MCF 10A (cell line): ENCODE results near the gene DTX1. TPM values are rescaled to one million over a fixed set of nuclear protein-coding genes. Genes with fewer than 3 reads are reported as not detected.

Experiments used
- BruUV-seq: library from RNA; stranded (reverse); fragments of 400-500 nt; replicated peaks from 2 replicates; lab custom pipeline; 2021; lab: Mats Ljungman, UMichigan
- CTCF ChIA-PET: fragments of 300-600 bp; sonication (Branson Sonifier 250); formaldehyde crosslinking; extraction: SDS; loops from one replicate; lab custom pipeline; 2021; ENCODE audit warnings: antibody characterized with exemption, inconsistent platforms; lab: Yijun Ruan, JAX
- POLR2A ChIA-PET: fragments of 300-600, 350-650 bp; sonication (Branson Sonifier 250); formaldehyde crosslinking; extraction: SDS; loops from one replicate; lab custom pipeline; 2020; ENCODE audit warnings: antibody characterized with exemption, inconsistent platforms; lab: Yijun Ruan, JAX
- DNase-seq: peaks from one replicate; pipeline ENCODE4 v3.0.0-alpha.2; 2018; ENCODE audit not compliant: unreplicated experiment
- H3K27ac Mint-ChIP-seq: one replicate; pipeline ENCODE4 v1.8.0; 2022; ENCODE audit warnings: mild to moderate bottlenecking, low read depth, mixed read lengths; ENCODE audit not compliant: unreplicated experiment
- H3K27me3 Mint-ChIP-seq: one replicate; pipeline ENCODE4 v1.8.0; 2022; ENCODE audit warnings: mixed read lengths; ENCODE audit not compliant: insufficient read depth, unreplicated experiment
- H3K36me3 Mint-ChIP-seq: one replicate; pipeline ENCODE4 v1.8.0; 2022; ENCODE audit warnings: mild to moderate bottlenecking, moderate library complexity, mixed read lengths; ENCODE audit not compliant: insufficient read depth, unreplicated experiment
- H3K4me1 Mint-ChIP-seq: one replicate; pipeline ENCODE4 v1.8.0; 2022; ENCODE audit warnings: mixed read lengths; ENCODE audit not compliant: insufficient read depth, unreplicated experiment
- H3K4me3 Mint-ChIP-seq: one replicate; pipeline ENCODE4 v1.8.0; 2022; ENCODE audit warnings: mild to moderate bottlenecking, moderate library complexity, mixed read lengths; ENCODE audit not compliant: unreplicated experiment
- H3K9me3 Mint-ChIP-seq: one replicate; pipeline ENCODE4 v1.8.0; 2022; ENCODE audit warnings: mixed read lengths; ENCODE audit not compliant: unreplicated experiment
- CTCF ChIP-seq: fragments of 200-600 bp; IDR thresholded peaks from one replicate; pipeline ENCODE4 v1.8.0; 2022; ENCODE audit warnings: antibody characterized with exemption, mild to moderate bottlenecking; ENCODE audit not compliant: unreplicated experiment
- intact Hi-C: fragments of 100-400 bp; cut with micrococcal nuclease; formaldehyde crosslinking; loops from 2 replicates; pipeline ENCODE4 v1.14.1; 2022
- total RNA-seq: library from RNA; stranded (reverse); gene quantifications from 2 replicates; pipeline ENCODE4 v1.2.3, GENCODE V29; 2022

DTX1 gene
- total RNA-seq, 1 experiment from 2014 or later: not detected

- peak; percentile 18 for TF ChIP-seq CTCF
- H3K27ac Mint-ChIP-seq: no peak overlapping the region
- no peak overlapping the region for H3K4me3 Mint-ChIP-seq
- ChIA-PET CTCF (interaction anchor here (0.6 to 5.0 kb wide), 8 partner anchors 10 to 204 kb away, joined by 3 to 131 read pairs (median 16); partner anchors contain the start of gene CFAP73), POLR2A (interaction anchor here (0.6 kb wide), 1 partner anchor 36 kb away, joined by 4 read pairs; no protein-coding TSS in a partner anchor)
- no peaks in the 10 kb centered on the region for H3K4me1 Mint-ChIP-seq
- no peaks in the 10 kb centered on the region for H3K36me3 Mint-ChIP-seq
- peaks cover 35% of the 10 kb centered on the region for H3K27me3 Mint-ChIP-seq
- no peaks in the 10 kb centered on the region for H3K9me3 Mint-ChIP-seq
- no peak for DNase-seq
- intact Hi-C loops: loop anchor here (10.0 kb wide), 1 partner anchor 375 kb away; the partner anchor contains the start of gene SDSL
- no TSS peak for BruUV-seq
Measured at GRCh38 chr12:113049976-113050742, 6.4 kb upstream of the DTX1 start.

- CTCF ChIA-PET: interaction anchor here (0.6 to 5.0 kb wide), 5 partner anchors 48 to 204 kb away, joined by 3 to 131 read pairs (median 18); partner anchors contain the start of gene CFAP73
- TF ChIP-seq CTCF: no peak
- no TSS peak for BruUV-seq
Measured at GRCh38 chr12:113050795-113051194, 5.7 kb upstream of the DTX1 start.

GRCh38 chr12:113051759-113052158 lies 4.8 kb upstream of the DTX1 start:
- Mint-ChIP-seq H3K27me3 (peaks cover 47% of the 10 kb centered on the region), H3K27ac (no peak overlapping the region), H3K4me1 (no peaks in the 10 kb centered on the region), H3K36me3 (no peaks in the 10 kb centered on the region), H3K9me3 (no peaks in the 10 kb centered on the region), H3K4me3 (no peak overlapping the region)
- no peak for DNase-seq
- BruUV-seq: no TSS peak
- ChIA-PET POLR2A (no interaction called here), CTCF (interaction anchor here (0.7 to 5.0 kb wide), 3 partner anchors 47 to 388 kb away, joined by 3 to 131 read pairs (median 3); no protein-coding TSS in a partner anchor)
- no peak for TF ChIP-seq CTCF
- intact Hi-C loops: no loop called here

More at GRCh38 chr12:113050795-113051194, 5.7 kb upstream of the DTX1 start:
- Mint-ChIP-seq H3K27ac (no peak overlapping the region), H3K4me1 (no peaks in the 10 kb centered on the region), H3K4me3 (no peak overlapping the region), H3K9me3 (no peaks in the 10 kb centered on the region), H3K36me3 (no peaks in the 10 kb centered on the region), H3K27me3 (peaks cover 41% of the 10 kb centered on the region)
- DNase-seq: no peak
- intact Hi-C loops: no loop called here
- POLR2A ChIA-PET: interaction anchor here (0.5 kb wide), 1 partner anchor 760 kb away, joined by 4 read pairs; no protein-coding TSS in a partner anchor

- no peak overlapping the region for H3K27ac Mint-ChIP-seq
- BruUV-seq: no TSS peak
- ChIA-PET POLR2A (no interaction called here), CTCF (interaction anchor here (0.6 kb wide), 1 partner anchor 21 kb away, joined by 3 read pairs; no protein-coding TSS in a partner anchor)
- no peak overlapping the region for H3K4me3 Mint-ChIP-seq
- intact Hi-C loops: no loop called here
- H3K27me3 Mint-ChIP-seq: peaks cover 47% of the 10 kb centered on the region
- TF ChIP-seq CTCF: no peak
- no peaks in the 10 kb centered on the region for H3K4me1 Mint-ChIP-seq
- no peaks in the 10 kb centered on the region for H3K36me3 Mint-ChIP-seq
- DNase-seq: no peak
- no peaks in the 10 kb centered on the region for H3K9me3 Mint-ChIP-seq
Measured at GRCh38 chr12:113052326-113052725, 4.2 kb upstream of the DTX1 start.
